Glutamatergic neuron (in vitro differentiated cells): Measurements from ENCODE around the gene VPS37B. TPM values are rescaled to one million over a fixed set of nuclear protein-coding genes. Genes with fewer than 3 reads are reported as not detected.

Experiments used
- DNase-seq: peaks from one replicate; pipeline ENCODE4 v3.0.0; 2022
- H3K27ac Mint-ChIP-seq: one replicate; pipeline ENCODE4 v1.8.0; 2020; ENCODE audit warnings: mild to moderate bottlenecking, mixed read lengths, inconsistent platforms; ENCODE audit not compliant: unreplicated experiment
- H3K27me3 Mint-ChIP-seq: one replicate; pipeline ENCODE4 v1.8.0; 2020; ENCODE audit warnings: mild to moderate bottlenecking, moderate library complexity, mixed read lengths, inconsistent platforms; ENCODE audit not compliant: unreplicated experiment
- H3K36me3 Mint-ChIP-seq: one replicate; pipeline ENCODE4 v1.8.0; 2020; ENCODE audit warnings: mild to moderate bottlenecking, mixed read lengths, inconsistent platforms; ENCODE audit not compliant: unreplicated experiment
- H3K4me1 Mint-ChIP-seq: one replicate; pipeline ENCODE4 v1.8.0; 2020; ENCODE audit warnings: mild to moderate bottlenecking, low read depth, mixed read lengths, inconsistent platforms; ENCODE audit not compliant: unreplicated experiment
- H3K4me3 Mint-ChIP-seq: one replicate; pipeline ENCODE4 v1.8.0; 2020; ENCODE audit warnings: mild to moderate bottlenecking, mixed read lengths, inconsistent platforms; ENCODE audit not compliant: unreplicated experiment
- H3K9me3 Mint-ChIP-seq: one replicate; pipeline ENCODE4 v1.8.0; 2020; ENCODE audit warnings: mild to moderate bottlenecking, moderate library complexity, mixed read lengths, inconsistent platforms; ENCODE audit not compliant: unreplicated experiment
- total RNA-seq: library from RNA; stranded (reverse); fragmentation: NEBNext Ultra II Directional; extraction: Animal tissue kit (Norgen Biotek cat#: 25700); gene quantifications from one replicate; pipeline ENCODE4 v1.2.1, GENCODE V29; 2021; ENCODE audit not compliant: unreplicated experiment
- TF ChIP-seq, protein P1 (sequence below): fragments of 200-600 bp; sonication (generic); IDR thresholded peaks from one replicate; pipeline ENCODE4 v1.5.0; 2021; ENCODE audit not compliant: partially characterized antibody, unreplicated experiment

The VPS37B gene
- total RNA-seq, 1 donor from 2014 or later = 19.7 TPM

DNA sequence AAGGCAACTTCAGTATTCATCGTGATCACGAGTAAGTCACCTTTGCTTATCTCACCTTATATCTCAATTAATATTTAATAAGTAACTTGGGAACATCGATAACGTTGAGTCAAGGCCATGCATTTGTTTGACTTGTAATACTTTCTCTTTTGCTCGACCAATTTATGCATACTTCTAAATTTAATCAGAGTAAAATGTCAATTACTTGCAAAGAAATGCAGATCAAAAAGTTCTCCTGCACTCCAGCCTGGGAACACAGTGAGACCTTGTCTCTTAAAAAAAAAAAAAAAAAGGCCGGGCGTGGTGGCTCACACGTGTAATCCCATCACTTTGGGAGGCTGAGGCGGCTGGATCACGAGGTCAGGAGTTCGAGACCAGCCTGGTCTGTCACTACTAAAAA is 72.5 kb downstream of the VPS37B start:
- no peak for DNase-seq
- Mint-ChIP-seq H3K27me3 (peaks cover 7% of the 10 kb centered on the region), H3K27ac (no peak overlapping the region), H3K4me1 (no peaks in the 10 kb centered on the region), H3K36me3 (no peaks in the 10 kb centered on the region), H3K9me3 (peaks cover 1% of the 10 kb centered on the region), H3K4me3 (no peak overlapping the region)
- TF ChIP-seq, protein P1, sequence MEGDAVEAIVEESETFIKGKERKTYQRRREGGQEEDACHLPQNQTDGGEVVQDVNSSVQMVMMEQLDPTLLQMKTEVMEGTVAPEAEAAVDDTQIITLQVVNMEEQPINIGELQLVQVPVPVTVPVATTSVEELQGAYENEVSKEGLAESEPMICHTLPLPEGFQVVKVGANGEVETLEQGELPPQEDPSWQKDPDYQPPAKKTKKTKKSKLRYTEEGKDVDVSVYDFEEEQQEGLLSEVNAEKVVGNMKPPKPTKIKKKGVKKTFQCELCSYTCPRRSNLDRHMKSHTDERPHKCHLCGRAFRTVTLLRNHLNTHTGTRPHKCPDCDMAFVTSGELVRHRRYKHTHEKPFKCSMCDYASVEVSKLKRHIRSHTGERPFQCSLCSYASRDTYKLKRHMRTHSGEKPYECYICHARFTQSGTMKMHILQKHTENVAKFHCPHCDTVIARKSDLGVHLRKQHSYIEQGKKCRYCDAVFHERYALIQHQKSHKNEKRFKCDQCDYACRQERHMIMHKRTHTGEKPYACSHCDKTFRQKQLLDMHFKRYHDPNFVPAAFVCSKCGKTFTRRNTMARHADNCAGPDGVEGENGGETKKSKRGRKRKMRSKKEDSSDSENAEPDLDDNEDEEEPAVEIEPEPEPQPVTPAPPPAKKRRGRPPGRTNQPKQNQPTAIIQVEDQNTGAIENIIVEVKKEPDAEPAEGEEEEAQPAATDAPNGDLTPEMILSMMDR = no peak

DNA sequence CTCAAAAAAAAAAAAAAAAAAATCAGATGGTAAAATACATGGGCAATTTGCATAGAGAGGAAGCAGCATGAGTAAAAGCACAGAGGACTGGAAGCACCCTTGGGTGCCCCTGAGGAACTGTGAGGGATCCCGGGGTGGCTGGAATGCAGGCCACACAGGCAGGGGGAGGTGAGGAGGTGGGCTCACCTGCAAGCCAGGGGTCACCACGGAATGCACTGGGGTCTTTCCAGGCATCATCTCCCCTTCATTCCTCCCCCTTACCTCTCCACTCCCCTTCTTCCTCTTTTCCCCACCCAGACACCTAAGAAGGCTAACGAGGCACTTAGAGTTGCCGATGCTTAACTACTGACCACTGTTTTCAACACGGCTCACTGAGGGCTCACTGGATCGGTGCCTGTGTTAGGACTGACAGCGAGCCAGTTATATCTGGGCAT is 75.1 kb downstream of the VPS37B start:
- TF ChIP-seq, protein P1 = no peak
- Mint-ChIP-seq H3K36me3 (peaks cover 1% of the 10 kb centered on the region), H3K27ac (no peak overlapping the region)

DNA sequence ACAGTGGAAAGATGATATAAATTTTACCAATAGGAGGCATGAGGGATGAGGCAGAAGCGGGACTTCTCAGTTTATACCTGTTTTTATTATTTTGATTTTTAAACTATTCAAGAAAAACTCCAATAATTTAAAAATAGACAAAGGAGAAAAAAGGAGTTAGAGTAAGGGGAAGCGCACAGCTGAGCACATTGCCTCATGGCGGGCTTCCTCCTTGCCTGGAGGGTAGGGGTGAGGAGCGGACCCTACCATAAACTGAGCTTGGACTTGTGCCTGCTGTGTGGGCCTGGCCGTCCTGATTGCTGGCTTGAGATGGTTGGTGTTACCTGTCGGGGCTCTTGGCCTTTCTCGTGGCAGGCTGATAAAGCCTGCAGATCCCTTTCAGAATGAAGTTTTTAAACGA is 75.8 kb downstream of the VPS37B start:
- peaks cover 7% of the 10 kb centered on the region for H3K27me3 Mint-ChIP-seq
- DNase-seq = no peak
- H3K4me1 Mint-ChIP-seq = no peaks in the 10 kb centered on the region
- peaks cover 1% of the 10 kb centered on the region for H3K9me3 Mint-ChIP-seq
- no peak overlapping the region for H3K27ac Mint-ChIP-seq
- no peak overlapping the region for H3K4me3 Mint-ChIP-seq
- TF ChIP-seq, protein P1 = no peak
- H3K36me3 Mint-ChIP-seq = peaks cover 4% of the 10 kb centered on the region

More for the DNA sequence above, 75.1 kb downstream of the VPS37B start:
- H3K9me3 Mint-ChIP-seq = peaks cover 1% of the 10 kb centered on the region
- H3K4me1 Mint-ChIP-seq = no peaks in the 10 kb centered on the region
- H3K27me3 Mint-ChIP-seq = peaks cover 4% of the 10 kb centered on the region
- no peak overlapping the region for H3K4me3 Mint-ChIP-seq
- no peak for DNase-seq

DNA sequence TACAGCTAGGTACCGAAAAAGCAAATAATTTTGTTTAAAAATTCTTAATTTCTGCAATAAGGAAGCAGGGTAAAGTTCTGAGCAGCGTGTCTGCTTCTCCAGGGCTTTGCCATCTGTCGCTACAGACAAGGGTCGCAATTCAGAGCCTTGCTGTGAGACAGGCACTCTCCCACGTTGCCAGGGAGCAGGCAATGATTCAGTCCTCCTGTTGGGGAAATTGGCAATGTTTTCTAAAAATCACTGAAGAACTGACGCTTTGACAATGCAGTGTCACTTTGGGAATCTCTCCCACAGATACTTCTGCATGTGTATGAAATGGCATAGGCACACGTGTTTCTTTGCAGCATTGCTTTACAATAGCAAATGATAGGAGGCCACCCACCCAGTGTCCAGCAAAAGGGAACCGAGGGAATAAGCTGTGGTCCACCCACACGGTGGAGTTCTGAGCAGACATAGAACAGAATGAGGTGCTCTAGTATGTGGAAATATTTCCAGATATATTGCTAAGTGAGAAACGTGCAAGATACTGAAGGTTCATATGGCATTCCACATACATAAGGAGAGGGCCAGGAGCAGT is 76.6 kb downstream of the VPS37B start:
- H3K27me3 Mint-ChIP-seq = peaks cover 7% of the 10 kb centered on the region
- peaks cover 1% of the 10 kb centered on the region for H3K9me3 Mint-ChIP-seq
- H3K27ac Mint-ChIP-seq = peak overlapping the region; percentile 39
- H3K36me3 Mint-ChIP-seq = peaks cover 4% of the 10 kb centered on the region
- DNase-seq = no peak
- TF ChIP-seq, protein P1 = no peak
- H3K4me3 Mint-ChIP-seq = no peak overlapping the region
- H3K4me1 Mint-ChIP-seq = no peaks in the 10 kb centered on the region

Other genes starting within 250 kb of the VPS37B start
- not detected for gene HCAR2, start 192.8 kb downstream of the VPS37B start, total RNA-seq
- gene HCAR3, start 179.3 kb downstream of the VPS37B start, total RNA-seq = not detected
- gene HCAR1, start 165.3 kb downstream of the VPS37B start, total RNA-seq = not detected
- gene DENR, start 143.3 kb downstream of the VPS37B start, total RNA-seq = 42.7 TPM
- 0.78 TPM for gene CCDC62, start 121.6 kb downstream of the VPS37B start, total RNA-seq
- 19.3 TPM for gene HIP1R, start 60.7 kb downstream of the VPS37B start, total RNA-seq
- 8.8 TPM for gene ABCB9, start 70.3 kb upstream of the VPS37B start, total RNA-seq
- gene OGFOD2, start 79.1 kb upstream of the VPS37B start, total RNA-seq = 15.3 TPM
- 122 TPM for gene ARL6IP4, start 84.6 kb upstream of the VPS37B start, total RNA-seq